ENCODE measurements around the gene SDR42E2.

DNA sequence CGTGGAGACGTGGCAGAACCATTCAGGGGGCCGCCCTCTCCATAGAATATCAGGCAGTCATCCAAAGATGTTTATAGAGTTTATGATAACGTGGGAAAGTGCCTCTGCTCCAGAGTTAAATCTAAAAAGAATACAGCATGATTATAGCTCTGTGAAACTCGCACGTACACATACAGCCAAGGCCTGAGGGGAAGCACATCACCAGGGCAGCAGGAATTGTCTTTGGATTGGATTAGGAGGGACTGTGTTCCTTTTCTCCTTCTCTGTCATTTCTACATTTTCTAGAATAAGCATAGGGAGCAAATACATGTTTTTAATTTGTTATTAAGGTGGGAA lies 70.7 kb downstream of the SDR42E2 start:
- TF ChIP-seq POLR2A (IDR thresholded peaks at IDR 0.05): no peak
- TF ChIP-seq CTCF (IDR thresholded peaks at IDR 0.05): no peak
